Pancreas (tissue), 10 donors: Measurements from ENCODE around the gene CFAP410. TPM values are rescaled to one million over a fixed set of nuclear protein-coding genes. Genes with fewer than 3 reads are reported as not detected.

Experiments used
- ATAC-seq, 4 donors: fragments of 200-7000 bp; cut with Tn5 transposase; one replicate each; pipeline versions ENCODE4 v1.8.0 to v1.9.1; 2020; ENCODE audit warnings: mild to moderate bottlenecking in 4 of 4, moderate library complexity in 4 of 4
- DNase-seq, 6 donors: peaks; one replicate each; pipeline ENCODE4 v3.0.0-alpha.2; 2020
- FAIRE-seq: peaks from 2 replicates; lab custom pipeline; 2012; peaks lifted over from hg19 to GRCh38; lab: Jason Lieb, UNC
- H3K27ac ChIP-seq, 4 donors: fragments of 200-600 bp; sonication (generic); 1 replicate in 3 of 4; 2 replicates in 1 of 4; pipeline versions ENCODE4 v1.5.0 to v1.8.0; 2020
- H3K27me3 ChIP-seq, 4 donors: fragments of 200-600 bp; one replicate each; pipeline ENCODE4 v1.8.0; 2021
- H3K36me3 ChIP-seq, 3 donors: fragments of 200-600 bp; sonication (generic) in 1 of 3; one replicate each; pipeline versions ENCODE4 v1.5.0 to v1.8.0; 2020 to 2021
- H3K4me1 ChIP-seq, 3 donors: fragments of 200-600 bp; one replicate each; pipeline ENCODE4 v1.8.0; 2021
- H3K4me3 ChIP-seq, 4 donors: fragments of 200-600 bp; sonication (generic) in 2 of 4; one replicate each; pipeline versions ENCODE4 v1.5.0 to v1.8.0; 2020 to 2021
- H3K9me3 ChIP-seq, 4 donors: fragments of 200-600 bp; one replicate each; pipeline ENCODE4 v1.8.0; 2021
- WGBS, 2 donors: extraction: QIAGEN DNeasy Blood & Tissue Kit; methylation state at CpG; one replicate each; pipeline ENCODE4 v1.1.7; 2013; 5-methylcytosine and 5-hydroxymethylcytosine counted together
- intact Hi-C, 3 donors: fragments of 100-400 bp; cut with DNase I; formaldehyde crosslinking; loops; one replicate each; pipeline versions ENCODE4 v1.11.1 to v1.14.2; 2022
- polyA plus RNA-seq, 2 donors: library from polyadenylated mRNA; stranded (reverse); fragments of 200-250 nt; gene quantifications; one replicate each; pipeline ENCODE4 v1.2.3, GENCODE V29; 2013
- total RNA-seq, 6 donors: library from RNA; stranded (reverse); fragmentation: NEBNext Ultra II Directional in 4 of 6; extraction: Animal tissue kit (Norgen Biotek cat#: 25700) in 4 of 6; gene quantifications; one replicate each; pipeline versions ENCODE4 v1.2.1 to v1.2.4, GENCODE V29; 2021 to 2023
- TF ChIP-seq, protein P1 (sequence below), 4 donors: fragments of 200-600 bp; sonication (generic) in 3 of 4; IDR thresholded peaks; one replicate each; pipeline versions ENCODE4 v1.5.0 to v1.8.0; 2021; ENCODE audit warnings: antibody characterized with exemption in 4 of 4
- donor health status: healthy with polysubstance abuse.
- donor health status: DM: no; HTN: no; CAD: no; lungs with moderate emphysema.
- donor health status: DM: no; HTN: no; CAD: no.
- donor health status: control.
- donor health status: control.
- donor health status: Bipolar disorder and iron deficiency.
- donor health status: DM: yes; HTN: yes; CAD: no.
- donor health status: DM: no; HTN: no; CAD: no.
- donor health status: DM: no; HTN: no; CAD: no.
- donor health status: DM: yes; HTN: yes; CAD: no.

CFAP410 gene
- total and polyA plus RNA-seq, 8 donors: 10.3 to 118 (median 16.3) TPM

DNA sequence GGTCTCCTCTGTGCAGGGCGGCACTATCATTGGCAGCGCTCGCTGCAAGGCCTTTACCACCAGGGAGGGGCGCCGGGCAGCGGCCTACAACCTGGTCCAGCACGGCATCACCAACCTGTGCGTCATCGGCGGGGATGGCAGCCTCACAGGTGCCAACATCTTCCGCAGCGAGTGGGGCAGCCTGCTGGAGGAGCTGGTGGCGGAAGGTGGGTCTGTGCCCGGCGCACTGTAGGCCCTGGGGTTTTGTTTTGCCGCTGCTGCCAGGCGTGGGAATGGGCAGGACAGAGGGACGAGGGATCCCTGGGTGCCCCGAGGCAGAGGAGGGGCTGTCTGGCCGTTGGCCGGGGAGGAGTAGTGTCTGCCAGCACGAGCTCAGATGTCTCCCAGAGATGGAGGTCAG lies 27.1 kb downstream of the CFAP410 start:
- ATAC-seq (no peak), FAIRE-seq (no peak), DNase-seq (no peak)
- Histone ChIP-seq H3K9me3 (no peaks in the 10 kb centered on the region), H3K4me1 (no peaks in the 10 kb centered on the region), H3K36me3 (peaks cover 0 to 24% (median 11%) of the 10 kb centered on the region in 3 donors), H3K27me3 (no peaks in the 10 kb centered on the region), H3K27ac (no peak overlapping the region), H3K4me3 (no peak overlapping the region)
- TF ChIP-seq, protein P1, sequence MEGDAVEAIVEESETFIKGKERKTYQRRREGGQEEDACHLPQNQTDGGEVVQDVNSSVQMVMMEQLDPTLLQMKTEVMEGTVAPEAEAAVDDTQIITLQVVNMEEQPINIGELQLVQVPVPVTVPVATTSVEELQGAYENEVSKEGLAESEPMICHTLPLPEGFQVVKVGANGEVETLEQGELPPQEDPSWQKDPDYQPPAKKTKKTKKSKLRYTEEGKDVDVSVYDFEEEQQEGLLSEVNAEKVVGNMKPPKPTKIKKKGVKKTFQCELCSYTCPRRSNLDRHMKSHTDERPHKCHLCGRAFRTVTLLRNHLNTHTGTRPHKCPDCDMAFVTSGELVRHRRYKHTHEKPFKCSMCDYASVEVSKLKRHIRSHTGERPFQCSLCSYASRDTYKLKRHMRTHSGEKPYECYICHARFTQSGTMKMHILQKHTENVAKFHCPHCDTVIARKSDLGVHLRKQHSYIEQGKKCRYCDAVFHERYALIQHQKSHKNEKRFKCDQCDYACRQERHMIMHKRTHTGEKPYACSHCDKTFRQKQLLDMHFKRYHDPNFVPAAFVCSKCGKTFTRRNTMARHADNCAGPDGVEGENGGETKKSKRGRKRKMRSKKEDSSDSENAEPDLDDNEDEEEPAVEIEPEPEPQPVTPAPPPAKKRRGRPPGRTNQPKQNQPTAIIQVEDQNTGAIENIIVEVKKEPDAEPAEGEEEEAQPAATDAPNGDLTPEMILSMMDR (IDR thresholded peaks at IDR 0.05): no peak
- intact Hi-C loops: no loop called here
- WGBS, 2 donors: 91 to 94% methylated on average over 22 of the region's 22 CpGs

DNA sequence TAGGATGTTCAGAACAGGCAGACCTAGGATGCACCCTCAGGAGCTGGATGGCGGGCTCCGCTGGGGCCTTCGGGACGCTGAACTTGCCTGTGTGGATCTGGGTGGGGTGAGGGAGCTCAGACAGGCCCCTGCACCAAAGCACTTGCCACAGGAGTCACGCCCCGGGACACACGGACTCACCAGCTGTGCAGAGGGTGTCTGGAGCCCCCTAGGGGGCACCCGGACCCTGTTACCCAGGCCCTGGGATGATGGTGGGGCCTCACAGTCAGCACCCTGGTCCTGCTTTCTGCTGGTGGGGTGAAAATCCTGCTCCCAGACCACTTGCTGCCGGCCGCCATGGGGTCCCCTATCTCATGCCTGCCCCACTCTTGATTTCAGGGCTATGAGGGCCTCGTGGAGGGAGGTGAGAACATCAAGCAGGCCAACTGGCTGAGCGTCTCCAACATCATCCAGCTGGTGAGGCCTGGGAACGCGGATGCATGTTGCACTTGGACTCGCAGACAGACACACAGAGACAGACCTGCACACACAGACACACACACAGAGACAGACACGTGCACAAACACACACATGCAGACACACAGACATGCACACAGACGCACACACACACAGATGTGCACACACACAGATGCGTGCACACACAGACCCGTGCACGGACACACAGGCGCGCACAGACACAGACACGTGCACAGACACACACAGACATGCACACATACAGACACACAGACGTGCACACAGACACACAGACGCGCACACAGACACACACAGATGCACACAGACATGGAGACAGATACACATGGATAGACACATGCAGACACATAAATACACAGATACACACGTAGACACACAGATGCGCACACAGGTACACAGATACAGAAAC lies 28.3 kb downstream of the CFAP410 start:
- ATAC-seq: no peak
- FAIRE-seq: no peak
- Histone ChIP-seq H3K27ac (no peak overlapping the region), H3K4me3 (no peak overlapping the region), H3K36me3 (peaks cover 0 to 24% (median 11%) of the 10 kb centered on the region in 3 donors), H3K9me3 (no peaks in the 10 kb centered on the region), H3K4me1 (no peaks in the 10 kb centered on the region), H3K27me3 (no peaks in the 10 kb centered on the region)
- intact Hi-C loops: no loop called here
- TF ChIP-seq, protein P1 (IDR thresholded peaks at IDR 0.05): no peak
- no peak for DNase-seq
- 91 to 94% methylated on average over 28 of the region's 28 CpGs for WGBS, 2 donors

DNA sequence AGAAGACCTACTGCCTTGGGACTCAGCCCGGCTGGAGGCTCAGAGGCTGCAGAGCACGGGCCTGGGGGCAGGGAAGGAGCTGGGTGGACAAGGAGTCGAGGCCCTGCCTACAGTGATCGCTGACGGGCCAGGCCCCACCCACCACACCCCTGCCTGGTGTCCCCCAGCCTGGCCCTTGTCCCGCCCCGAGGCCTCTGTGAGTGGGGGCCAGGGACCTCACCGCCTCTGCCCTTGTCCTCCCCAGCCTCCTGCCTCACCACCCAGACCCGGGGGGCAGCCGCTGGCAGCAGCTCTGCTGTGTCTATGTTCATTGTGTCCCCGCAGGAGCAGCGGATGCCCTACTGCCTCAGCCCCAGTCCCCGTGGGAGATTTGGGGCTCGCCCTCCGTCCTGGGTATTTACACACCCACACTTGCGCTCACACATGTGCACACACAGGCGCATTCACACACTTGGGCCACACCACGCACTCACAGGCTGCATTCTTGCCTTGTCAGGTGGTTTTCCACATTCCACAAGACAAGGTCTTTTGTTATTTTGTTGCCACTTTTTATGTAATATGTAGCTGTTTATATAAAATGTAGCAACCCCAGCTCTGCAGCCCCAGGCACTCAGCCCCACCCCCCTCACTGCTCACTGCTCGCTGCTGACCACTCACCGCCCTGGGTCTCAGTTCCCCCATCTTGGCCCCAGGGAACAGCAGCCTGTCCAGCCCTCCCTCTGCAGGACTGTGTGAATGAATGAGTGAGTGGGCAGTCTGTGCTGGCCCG lies 32.1 kb downstream of the CFAP410 start:
- peaks cover 0 to 18% (median 0%) of the 10 kb centered on the region in 3 donors for H3K4me1 ChIP-seq
- H3K9me3 ChIP-seq: no peaks in the 10 kb centered on the region
- FAIRE-seq (no peak), ATAC-seq (peak in 1 of 4 donors; percentile 14), DNase-seq (no peak)
- 68 to 73% methylated on average over 19 to 21 of the region's 21 CpGs for WGBS, 2 donors
- H3K27me3 ChIP-seq: no peaks in the 10 kb centered on the region
- intact Hi-C loops: no loop called here
- peaks cover 0 to 5% (median 0%) of the 10 kb centered on the region in 3 donors for H3K36me3 ChIP-seq
- H3K4me3 ChIP-seq: no peak overlapping the region
- H3K27ac ChIP-seq: peak overlapping the region in 1 of 4 donors; percentile 12
- TF ChIP-seq, protein P1 (IDR thresholded peaks at IDR 0.05): no peak

DNA sequence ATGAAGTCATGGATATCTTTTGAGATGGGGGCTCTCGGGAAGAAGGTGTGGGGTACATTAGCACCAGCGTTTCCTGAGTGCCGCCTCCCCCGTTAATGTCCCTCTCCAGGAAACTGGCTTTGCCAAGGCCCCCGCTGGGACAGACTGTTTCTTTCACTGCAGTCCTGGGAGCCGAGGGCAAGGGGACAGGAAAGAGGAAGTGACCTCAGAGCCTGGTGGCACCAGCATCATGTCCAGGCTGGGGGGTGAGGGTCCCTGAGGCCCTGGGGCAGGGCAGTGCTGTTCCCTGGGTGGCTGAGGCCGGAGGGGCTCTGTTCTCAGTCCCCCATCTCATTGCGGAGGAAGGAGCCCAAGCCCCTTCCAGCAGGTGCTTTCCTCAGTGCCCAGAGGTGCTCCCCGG lies 33.5 kb downstream of the CFAP410 start:
- Histone ChIP-seq H3K9me3 (no peaks in the 10 kb centered on the region), H3K27me3 (no peaks in the 10 kb centered on the region), H3K4me3 (no peak overlapping the region), H3K36me3 (no peaks in the 10 kb centered on the region), H3K4me1 (peaks cover 0 to 31% (median 5%) of the 10 kb centered on the region in 3 donors), H3K27ac (no peak overlapping the region)
- FAIRE-seq (no peak), DNase-seq (no peak), ATAC-seq (no peak)
- WGBS, 2 donors: 82 to 83% methylated on average over 9 of the region's 9 CpGs
- TF ChIP-seq, protein P1 (IDR thresholded peaks at IDR 0.05): no peak
- intact Hi-C loops: no loop called here
